ENCODE measurements around the gene STX4.

The STX4 gene

DNA sequence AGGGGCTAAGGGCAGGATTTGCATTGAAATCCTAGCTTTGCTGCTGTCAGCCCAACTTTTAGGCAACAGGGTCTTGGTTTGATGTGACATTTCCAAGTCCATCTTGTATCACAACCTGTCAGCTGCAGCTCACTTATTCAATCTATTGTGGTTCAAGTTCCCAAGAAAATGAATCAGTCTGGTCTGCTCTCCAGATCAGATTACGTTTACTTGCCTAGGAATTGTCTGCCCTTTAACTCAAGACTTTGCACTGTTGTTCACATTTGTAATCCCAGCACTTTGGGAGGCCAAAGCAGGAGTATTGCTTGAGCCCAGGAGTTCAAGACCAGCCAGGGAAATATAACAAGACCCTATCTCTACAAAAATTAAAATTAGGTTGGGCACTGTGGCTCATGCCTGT, 10.0 kb downstream of the STX4 start:
- in situ Hi-C loops (cut with HindIII; ENCODE audit: low pct_unique_long_range_greater_than_20kb, low sequenced_read_pairs), result no loop called here
- TF ChIP-seq JUND (IDR thresholded peaks at IDR 0.05; ENCODE audit: low read depth), result no peak
- no peak for DNase-seq (ENCODE audit: low read depth in 1 of 2, low spot score in 1 of 2)

DNA sequence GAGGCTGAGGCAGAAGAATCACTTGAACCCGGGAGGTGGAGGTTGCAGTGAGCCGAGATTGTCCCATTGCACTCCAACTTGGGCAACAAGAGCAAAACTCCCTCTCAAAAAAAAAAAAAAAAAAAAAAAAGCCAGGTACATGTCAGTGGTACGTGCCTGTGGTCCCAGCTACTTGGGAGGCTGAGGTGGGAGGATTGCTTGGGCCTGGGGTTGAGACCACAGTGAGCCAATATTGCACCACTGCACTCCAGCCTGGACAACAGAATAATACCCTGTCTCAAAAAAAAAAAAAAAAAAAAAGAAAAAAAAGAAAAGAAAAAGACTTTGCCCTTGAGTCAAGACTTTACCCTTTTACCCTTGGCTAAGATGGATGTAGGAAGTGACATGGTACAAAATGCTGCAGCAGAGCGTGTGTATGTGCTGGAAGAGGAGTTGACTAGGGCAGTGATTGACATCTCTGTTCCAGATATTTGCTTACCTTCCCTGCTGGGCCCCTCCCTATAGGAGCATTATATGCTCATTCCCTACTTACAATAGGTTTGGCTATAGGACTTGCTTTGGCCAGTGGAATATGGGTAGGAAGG, 10.6 kb downstream of the STX4 start:
- DNase-seq (ENCODE audit: low read depth in 1 of 2, low spot score in 1 of 2), result no peak
- no peak for TF ChIP-seq JUND (IDR thresholded peaks at IDR 0.05; ENCODE audit: low read depth)
- in situ Hi-C loops (cut with HindIII; ENCODE audit: low pct_unique_long_range_greater_than_20kb, low sequenced_read_pairs), result no loop called here

DNA sequence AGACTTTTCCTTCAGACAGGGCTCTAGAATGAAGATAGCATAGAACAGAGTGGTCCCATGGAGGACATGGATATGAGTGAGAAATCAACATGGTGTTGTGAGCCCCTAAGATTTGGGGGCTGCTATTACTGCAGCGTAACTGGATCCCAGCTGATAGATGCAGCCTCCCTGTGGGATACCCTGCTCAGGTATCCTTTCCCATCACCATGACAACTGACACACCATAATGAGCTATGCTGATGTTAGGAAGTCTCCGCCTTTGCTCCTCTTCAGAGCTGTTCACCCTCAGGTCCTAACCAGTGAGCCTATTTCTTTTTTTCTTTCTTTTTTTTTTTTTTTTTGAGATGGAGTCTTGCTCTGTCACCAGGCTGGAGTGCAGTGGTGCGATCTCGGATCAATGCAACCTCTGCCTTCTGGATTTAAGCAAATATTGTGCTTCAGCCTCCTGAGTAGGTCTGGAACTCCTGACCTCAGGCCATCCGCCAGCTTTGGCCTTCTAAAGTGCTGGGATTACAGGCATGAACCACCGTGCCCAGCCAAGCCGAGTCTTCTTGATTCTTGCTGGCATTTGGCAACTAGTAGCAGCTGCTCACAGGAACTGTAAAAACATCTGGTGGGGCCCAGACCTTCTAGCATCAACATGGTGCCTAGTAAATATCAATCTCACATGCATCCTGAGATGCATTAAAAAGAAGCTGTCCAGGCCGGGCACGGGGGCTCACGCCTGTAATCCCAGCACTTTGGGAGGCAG, 17.1 kb downstream of the STX4 start:
- TF ChIP-seq JUND (IDR thresholded peaks at IDR 0.05; ENCODE audit: low read depth), result no peak
- no peak for DNase-seq (ENCODE audit: low read depth in 1 of 2, low spot score in 1 of 2)
- in situ Hi-C loops (cut with HindIII; ENCODE audit: low pct_unique_long_range_greater_than_20kb, low sequenced_read_pairs), result no loop called here

DNA sequence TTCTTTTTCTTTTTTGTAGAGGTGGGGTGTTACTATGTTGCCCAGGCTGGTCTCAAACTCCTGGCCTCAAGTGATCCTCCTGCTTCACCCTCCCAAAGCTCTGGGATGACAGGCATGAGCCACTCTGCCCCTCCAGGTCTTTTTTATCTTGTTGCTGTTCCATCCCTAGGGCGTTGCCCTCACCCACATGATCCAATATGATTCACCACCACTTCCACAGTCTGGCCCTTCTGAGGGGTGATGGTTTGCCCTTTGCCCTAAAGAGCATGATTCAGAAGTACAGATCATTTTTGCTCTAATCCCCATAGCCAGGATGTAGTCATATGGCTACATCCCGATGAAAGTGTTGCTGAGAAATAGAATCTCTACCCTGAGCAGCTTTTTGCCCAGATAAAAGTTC, 18.8 kb downstream of the STX4 start:
- TF ChIP-seq JUND (IDR thresholded peaks at IDR 0.05; ENCODE audit: low read depth), result no peak
- in situ Hi-C loops (cut with HindIII; ENCODE audit: low pct_unique_long_range_greater_than_20kb, low sequenced_read_pairs), result no loop called here
- DNase-seq (ENCODE audit: low read depth in 1 of 2, low spot score in 1 of 2), result no peak

DNA sequence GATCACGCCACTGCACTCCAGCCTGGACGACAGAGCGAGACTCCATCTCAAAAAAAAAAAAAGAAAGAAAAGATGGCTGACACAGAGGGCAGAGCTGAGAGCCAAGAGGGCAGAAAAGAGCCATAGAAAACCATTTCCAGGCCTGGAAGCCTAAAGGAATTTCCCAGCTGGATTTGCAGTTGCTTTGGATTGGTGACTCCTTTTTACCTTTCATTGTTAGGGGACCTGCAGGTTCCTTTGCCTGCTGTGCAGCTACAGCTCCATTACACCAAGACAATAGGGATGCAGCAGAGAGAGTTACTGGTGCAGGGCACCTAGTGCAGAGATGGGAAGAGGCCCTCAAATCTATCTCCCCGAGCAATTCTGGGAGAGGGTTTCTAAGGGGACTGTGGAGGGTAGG, 22.3 kb downstream of the STX4 start:
- no peak for TF ChIP-seq JUND (IDR thresholded peaks at IDR 0.05; ENCODE audit: low read depth)
- in situ Hi-C loops (cut with HindIII; ENCODE audit: low pct_unique_long_range_greater_than_20kb, low sequenced_read_pairs), result no loop called here
- no peak for DNase-seq (ENCODE audit: low read depth in 1 of 2, low spot score in 1 of 2)

DNA sequence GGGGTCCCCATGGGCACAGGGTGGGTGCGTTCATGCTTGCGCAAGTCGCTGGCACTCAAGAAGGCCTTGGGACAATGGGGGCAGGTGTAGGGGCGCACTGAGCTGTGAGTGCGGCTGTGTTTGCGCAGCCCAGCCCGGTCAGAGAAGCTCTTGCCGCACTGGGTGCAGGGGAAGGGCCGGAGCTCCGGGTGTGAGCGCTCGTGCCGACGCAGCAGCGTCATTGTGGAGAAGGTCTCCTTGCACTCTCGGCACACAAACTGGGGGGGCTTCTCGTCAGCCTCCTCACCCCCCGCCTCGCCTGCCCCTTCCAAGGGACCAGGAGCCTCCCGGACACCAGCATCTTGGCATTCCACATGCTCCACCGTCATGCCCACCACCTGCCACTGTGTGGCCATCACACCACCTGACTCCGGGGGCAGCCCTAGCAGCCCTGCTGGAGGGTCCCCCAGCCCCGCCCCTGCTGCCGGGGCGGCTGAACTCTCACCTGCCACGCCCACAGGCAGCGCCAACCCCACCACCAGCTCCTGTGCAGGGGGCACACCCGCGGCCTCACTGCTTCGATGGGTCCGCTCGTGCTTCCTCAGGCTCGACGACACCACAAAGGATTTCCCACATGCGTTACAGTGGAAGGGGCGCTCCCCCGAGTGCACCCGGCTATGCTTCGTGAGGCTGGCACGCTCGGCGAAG, 27.9 kb downstream of the STX4 start:
- in situ Hi-C loops (cut with HindIII; ENCODE audit: low pct_unique_long_range_greater_than_20kb, low sequenced_read_pairs), result no loop called here

DNA sequence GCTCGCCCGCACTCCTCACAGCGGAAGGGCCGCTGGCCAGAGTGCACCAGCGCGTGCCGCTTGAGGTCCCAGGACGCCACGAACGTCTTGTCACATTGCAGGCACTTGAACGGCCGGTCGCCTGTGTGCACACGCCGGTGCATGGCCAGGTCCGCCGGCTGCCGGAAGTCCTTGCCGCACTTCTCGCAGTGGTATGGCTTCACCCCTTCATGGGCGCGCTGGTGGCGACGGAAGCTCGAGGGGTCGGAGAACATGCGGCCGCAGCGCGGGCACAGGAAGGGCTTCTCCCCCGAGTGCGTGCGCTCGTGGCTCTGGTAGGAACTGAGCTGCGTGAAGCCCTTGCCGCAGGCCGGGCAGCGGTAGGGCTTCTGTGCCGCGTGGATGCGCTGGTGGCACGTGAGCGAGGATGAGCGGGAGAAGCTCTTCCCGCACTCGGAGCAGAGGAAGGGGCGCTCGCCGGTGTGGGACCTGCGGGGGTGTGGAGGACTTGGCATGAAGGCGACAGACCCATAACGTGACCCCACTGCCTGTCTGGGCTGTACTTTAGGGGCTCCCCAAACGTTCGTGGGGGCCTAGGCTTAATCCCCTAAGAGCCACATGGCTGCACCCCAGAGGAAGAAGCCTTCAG, 28.6 kb downstream of the STX4 start:
- no peak for DNase-seq (ENCODE audit: low read depth in 1 of 2, low spot score in 1 of 2)
- in situ Hi-C loops (cut with HindIII; ENCODE audit: low pct_unique_long_range_greater_than_20kb, low sequenced_read_pairs), result no loop called here
- no peak for TF ChIP-seq JUND (IDR thresholded peaks at IDR 0.05; ENCODE audit: low read depth)

More for the DNA sequence above, 27.9 kb downstream of the STX4 start:
- no peak for TF ChIP-seq JUND (IDR thresholded peaks at IDR 0.05; ENCODE audit: low read depth)
- DNase-seq (ENCODE audit: low read depth in 1 of 2, low spot score in 1 of 2), result no peak

DNA sequence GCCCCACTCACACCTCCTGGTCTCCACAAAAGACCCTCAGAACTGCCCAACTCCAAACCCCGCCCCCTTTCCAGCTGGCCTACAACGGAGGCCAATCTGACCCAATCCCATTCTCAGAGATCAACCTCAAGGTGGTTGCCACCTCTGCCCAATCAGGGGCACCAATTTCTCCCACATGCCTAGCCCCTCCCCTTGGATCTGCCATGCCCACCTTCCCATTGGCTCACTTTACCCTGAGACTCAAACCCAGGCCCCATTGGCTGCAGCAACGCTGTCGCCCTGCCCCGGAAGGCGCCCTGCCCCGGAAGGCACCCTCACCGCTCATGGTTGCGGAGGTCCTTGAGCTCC, 30.1 kb downstream of the STX4 start:
- DNase-seq (ENCODE audit: low read depth in 1 of 2, low spot score in 1 of 2), result no peak
- no peak for TF ChIP-seq JUND (IDR thresholded peaks at IDR 0.05; ENCODE audit: low read depth)
- in situ Hi-C loops (cut with HindIII; ENCODE audit: low pct_unique_long_range_greater_than_20kb, low sequenced_read_pairs), result no loop called here

DNA sequence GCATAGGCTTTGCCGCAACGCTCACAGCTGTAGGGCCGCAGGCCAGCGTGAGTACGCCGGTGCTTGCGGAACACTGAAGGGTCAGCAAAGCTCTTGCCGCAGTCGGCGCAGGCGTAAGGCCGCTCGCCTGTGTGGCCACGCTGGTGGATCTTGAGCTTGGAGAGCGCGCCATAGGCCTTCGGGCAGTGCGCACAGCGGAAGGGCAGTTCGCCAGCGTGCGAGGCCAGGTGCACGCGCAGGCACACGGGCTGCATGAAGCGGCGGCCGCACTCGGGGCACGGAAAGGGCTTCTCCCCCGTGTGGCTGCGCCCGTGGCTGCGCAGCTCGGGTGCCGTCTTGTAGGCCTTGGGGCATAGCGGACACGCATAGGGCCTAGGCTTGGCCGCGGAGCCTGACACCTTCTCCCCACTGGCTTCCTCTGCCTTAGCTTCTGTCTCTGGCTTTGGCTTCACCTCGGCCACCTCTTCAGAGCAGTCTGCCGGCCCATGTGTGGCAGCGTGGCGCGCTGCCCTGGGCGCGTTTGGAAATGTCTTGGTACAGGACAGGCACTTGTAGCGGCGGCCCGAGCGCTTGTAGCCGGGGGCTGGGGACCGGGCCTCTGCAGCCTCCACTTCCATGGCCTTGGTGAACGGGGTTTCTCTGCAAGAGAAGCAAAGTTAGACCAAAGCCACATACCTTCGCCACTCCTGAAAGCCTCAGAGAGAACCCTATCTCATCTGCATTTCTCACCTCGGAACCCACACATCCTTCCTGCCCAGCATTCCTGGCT, 30.7 kb downstream of the STX4 start:
- TF ChIP-seq JUND (IDR thresholded peaks at IDR 0.05; ENCODE audit: low read depth), result no peak
- in situ Hi-C loops (cut with HindIII; ENCODE audit: low pct_unique_long_range_greater_than_20kb, low sequenced_read_pairs), result no loop called here
- no peak for DNase-seq (ENCODE audit: low read depth in 1 of 2, low spot score in 1 of 2)

DNA sequence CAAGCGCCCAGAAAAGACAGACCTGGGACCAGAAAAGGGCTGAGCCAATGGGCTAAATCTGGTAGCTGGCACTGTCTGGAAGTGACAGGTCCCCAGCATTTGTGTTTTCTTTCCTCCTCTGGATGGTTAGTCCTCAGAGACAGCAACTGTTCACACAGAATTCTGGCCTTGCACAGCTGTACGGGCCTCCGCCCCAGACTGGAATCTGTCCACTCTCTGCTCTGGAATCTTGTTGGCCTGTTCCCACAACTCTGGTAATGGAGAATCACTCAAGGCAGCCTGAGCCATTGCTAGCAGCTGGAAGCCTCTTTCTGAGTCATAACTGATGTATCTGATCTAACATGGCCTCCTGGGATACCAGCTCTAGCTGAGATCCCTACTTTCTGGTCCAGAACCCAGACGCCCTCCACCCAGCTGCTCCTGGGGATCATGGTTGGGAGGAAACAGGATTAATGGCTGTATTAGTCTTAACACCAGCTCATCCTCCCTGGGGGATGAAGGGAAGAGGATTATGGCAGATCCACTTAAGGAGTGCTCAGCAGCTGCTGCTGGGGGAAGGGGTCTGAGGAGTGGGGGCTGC, 31.6 kb downstream of the STX4 start:
- no peak for TF ChIP-seq JUND (IDR thresholded peaks at IDR 0.05; ENCODE audit: low read depth)
- no peak for DNase-seq (ENCODE audit: low read depth in 1 of 2, low spot score in 1 of 2)
- in situ Hi-C loops (cut with HindIII; ENCODE audit: low pct_unique_long_range_greater_than_20kb, low sequenced_read_pairs), result no loop called here

DNA sequence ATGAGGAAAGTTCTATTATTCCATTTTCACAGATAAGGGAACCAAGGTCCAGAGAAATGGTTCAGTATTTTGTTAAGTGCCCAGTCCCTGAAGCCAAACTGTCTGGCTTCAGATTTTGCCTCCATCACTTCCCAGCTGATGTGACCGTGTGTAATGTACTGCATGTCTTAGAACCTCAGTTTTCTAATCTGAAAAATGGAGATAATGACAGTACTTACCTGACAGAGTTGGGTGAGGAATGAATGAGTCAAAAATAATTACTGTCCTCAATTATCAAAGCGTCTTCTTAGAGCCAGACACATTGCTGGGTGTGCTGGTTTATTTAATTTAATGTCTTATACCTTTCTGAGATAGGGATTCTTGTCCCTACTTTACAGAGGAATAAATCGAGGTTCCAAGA, 34.0 kb downstream of the STX4 start:
- no peak for TF ChIP-seq JUND (IDR thresholded peaks at IDR 0.05; ENCODE audit: low read depth)
- in situ Hi-C loops (cut with HindIII; ENCODE audit: low pct_unique_long_range_greater_than_20kb, low sequenced_read_pairs), result no loop called here
- DNase-seq (ENCODE audit: low read depth in 1 of 2, low spot score in 1 of 2), result no peak

DNA sequence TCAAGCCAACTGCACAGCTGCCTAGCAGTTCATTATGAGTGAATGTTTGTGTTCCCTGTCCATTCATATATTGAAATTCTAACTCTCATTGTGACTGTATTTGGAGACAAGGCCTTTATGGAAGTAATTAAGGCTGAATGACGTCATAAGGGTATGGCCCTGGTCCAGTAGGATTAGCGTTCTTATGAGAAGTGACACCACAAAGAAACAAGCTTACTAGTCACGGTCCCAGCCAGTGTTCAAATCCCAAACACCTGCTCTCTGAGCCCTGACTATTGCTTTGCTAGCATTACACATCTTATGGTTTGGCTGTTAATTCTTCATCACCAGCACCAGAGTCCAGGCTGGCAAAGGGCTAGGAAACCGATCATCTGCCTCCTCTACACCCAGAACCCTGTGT, 38.5 kb downstream of the STX4 start:
- no peak for TF ChIP-seq JUND (IDR thresholded peaks at IDR 0.05; ENCODE audit: low read depth)
- in situ Hi-C loops (cut with HindIII; ENCODE audit: low pct_unique_long_range_greater_than_20kb, low sequenced_read_pairs), result no loop called here
- DNase-seq (ENCODE audit: low read depth in 1 of 2, low spot score in 1 of 2), result no peak

Data from T47D (cell line).